AG04449 (cell line): ENCODE measurements around the gene IP6K1.

Experiments used
- CTCF ChIA-PET: fragments of 350-600 bp; formaldehyde crosslinking; extraction: SDS; loops from one replicate; lab custom pipeline; 2021; ENCODE audit warnings: antibody characterized with exemption; lab: Yijun Ruan, JAX
- POLR2A ChIA-PET: fragments of 400-600, 350-600 bp; formaldehyde crosslinking; extraction: SDS; loops from one replicate; lab custom pipeline; 2020; ENCODE audit warnings: antibody characterized with exemption, inconsistent platforms; lab: Yijun Ruan, JAX
- DNase-seq: peaks from one replicate; pipeline ENCODE4 v3.0.0-alpha.2; 2010; ENCODE audit warnings: low read depth, low spot score
- H3K4me3 ChIP-seq: 2 replicates; pipeline ENCODE4 v1.5.1; 2011; ENCODE audit warnings: low read depth, mild to moderate bottlenecking, control low read depth, low read length
- TF ChIP-seq, protein P1 (sequence below): IDR thresholded peaks from one replicate; pipeline ENCODE4 v1.5.1; 2011; ENCODE audit warnings: mild to moderate bottlenecking, moderate library complexity, low read length, control low read depth, inconsistent platforms; ENCODE audit not compliant: insufficient read depth; ENCODE audit errors: missing control alignments

Gene IP6K1

DNA sequence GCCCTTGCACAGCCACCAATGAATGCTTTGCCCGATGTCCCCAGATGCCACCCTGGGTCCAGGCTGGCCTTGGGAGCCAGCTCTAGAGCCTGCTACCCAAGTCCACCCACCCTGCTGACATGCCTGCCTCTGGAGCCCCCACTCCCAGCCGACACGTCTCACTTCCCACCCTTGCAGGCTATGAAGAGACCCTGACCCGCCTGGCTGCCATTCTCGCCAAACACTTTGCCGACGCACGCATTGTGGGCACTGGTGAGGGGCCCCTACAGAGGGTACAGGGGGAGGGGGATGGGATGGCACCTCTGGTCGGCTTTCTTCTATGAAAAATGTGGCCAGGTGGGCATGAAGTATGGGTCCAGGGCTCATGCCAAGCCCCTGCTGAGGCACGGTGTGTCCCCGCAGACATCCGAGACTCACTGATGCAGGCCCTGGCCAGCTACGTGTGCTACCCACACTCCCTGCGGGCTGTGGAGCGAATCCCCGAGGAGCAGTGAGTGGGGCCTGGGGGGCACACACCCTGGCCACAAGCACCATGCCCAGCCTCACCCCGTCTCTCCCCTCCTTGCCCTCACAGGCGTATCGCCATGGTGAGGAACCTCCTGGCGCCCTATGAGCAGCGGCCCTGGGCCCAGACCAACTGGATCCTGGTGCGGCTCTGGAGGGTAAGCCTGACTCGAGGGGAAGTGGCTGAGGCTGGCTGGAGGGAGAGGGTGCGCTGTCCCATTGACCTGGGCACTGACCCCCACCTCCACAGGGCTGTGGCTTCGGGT, 72.8 kb downstream of the IP6K1 start:
- DNase-seq, result no peak
- ChIA-PET POLR2A (interaction anchor here (1.2 kb wide), 1 partner anchor 10 kb away, joined by 3 read pairs; the partner anchor contains the start of gene GMPPB), CTCF (interaction anchor here (1.0 to 5.9 kb wide), 3 partner anchors 12 to 174 kb away, joined by 4 to 51 read pairs (median 12); no protein-coding TSS in a partner anchor)

DNA sequence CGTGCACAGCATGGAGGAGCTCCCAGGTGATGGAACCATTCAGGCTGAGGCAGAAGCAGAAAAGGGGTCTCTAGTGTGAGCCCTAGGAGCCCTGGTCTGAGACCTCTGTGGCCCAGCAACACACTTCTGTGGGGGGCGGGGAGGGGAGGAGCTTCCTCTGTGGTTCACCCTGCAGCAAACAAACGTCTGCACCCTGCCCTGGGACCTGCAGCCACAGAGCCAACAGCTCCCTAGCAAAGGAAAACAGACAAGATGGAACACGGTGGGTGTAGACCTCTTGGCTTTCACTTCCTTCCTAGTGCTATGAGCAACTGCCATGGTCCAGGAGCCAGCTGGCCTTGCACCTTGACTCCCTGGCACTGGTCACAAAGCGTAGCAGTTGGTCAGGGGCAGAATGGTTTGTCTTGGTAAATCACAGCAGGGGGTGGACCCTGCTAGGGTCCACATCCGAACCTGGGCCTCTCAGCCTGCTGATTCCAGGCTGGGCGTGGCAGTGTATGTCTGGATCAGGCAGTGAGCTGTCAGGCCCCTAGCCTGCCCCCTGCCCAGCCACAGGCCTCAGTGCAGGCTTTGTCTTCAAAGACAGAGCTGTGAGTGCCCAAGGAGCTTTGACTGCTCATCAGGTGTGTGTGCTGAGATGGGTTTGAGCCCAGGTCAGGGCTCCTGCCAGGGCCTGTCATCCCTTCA, 73.6 kb downstream of the IP6K1 start:
- no peak overlapping the region for H3K4me3 ChIP-seq
- DNase-seq, result no peak
- TF ChIP-seq, protein P1, sequence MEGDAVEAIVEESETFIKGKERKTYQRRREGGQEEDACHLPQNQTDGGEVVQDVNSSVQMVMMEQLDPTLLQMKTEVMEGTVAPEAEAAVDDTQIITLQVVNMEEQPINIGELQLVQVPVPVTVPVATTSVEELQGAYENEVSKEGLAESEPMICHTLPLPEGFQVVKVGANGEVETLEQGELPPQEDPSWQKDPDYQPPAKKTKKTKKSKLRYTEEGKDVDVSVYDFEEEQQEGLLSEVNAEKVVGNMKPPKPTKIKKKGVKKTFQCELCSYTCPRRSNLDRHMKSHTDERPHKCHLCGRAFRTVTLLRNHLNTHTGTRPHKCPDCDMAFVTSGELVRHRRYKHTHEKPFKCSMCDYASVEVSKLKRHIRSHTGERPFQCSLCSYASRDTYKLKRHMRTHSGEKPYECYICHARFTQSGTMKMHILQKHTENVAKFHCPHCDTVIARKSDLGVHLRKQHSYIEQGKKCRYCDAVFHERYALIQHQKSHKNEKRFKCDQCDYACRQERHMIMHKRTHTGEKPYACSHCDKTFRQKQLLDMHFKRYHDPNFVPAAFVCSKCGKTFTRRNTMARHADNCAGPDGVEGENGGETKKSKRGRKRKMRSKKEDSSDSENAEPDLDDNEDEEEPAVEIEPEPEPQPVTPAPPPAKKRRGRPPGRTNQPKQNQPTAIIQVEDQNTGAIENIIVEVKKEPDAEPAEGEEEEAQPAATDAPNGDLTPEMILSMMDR, result no peak
- ChIA-PET POLR2A (interaction anchor here (1.2 kb wide), 1 partner anchor 11 kb away, joined by 3 read pairs; the partner anchor contains the start of gene GMPPB), CTCF (interaction anchor here (1.0 to 5.9 kb wide), 3 partner anchors 11 to 173 kb away, joined by 4 to 51 read pairs (median 12); no protein-coding TSS in a partner anchor)

More for the DNA sequence above, 72.8 kb downstream of the IP6K1 start:
- H3K4me3 ChIP-seq, result no peak overlapping the region
- TF ChIP-seq, protein P1, result no peak

DNA sequence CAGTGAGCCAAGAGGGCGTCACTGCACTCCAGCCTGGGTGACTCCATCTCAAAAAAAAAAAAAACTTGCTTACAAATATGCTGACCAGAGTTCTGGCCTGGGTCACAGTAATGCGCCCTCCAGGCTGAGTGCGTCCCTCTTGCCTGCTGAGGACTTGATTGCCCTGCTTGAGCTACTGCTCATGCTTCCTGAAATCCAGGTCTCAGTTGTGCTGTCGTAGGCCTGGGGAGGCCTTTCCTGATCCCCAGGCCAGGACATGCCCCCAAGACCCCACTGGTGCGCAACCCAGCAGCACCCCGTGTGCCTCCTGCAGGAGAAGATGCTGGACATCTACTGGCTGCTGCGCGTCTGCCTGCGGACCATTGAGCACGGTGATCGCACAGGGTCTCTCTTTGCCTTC, 74.2 kb downstream of the IP6K1 start:
- CTCF ChIA-PET, result interaction anchor here (2.3 to 5.9 kb wide), 2 partner anchors 10 to 127 kb away, joined by 12 to 51 read pairs; no protein-coding TSS in a partner anchor
- POLR2A ChIA-PET, result interaction anchor here (1.2 kb wide), 1 partner anchor 12 kb away, joined by 3 read pairs; the partner anchor contains the start of gene GMPPB
- TF ChIP-seq, protein P1, result no peak
- no peak for DNase-seq
- no peak overlapping the region for H3K4me3 ChIP-seq

DNA sequence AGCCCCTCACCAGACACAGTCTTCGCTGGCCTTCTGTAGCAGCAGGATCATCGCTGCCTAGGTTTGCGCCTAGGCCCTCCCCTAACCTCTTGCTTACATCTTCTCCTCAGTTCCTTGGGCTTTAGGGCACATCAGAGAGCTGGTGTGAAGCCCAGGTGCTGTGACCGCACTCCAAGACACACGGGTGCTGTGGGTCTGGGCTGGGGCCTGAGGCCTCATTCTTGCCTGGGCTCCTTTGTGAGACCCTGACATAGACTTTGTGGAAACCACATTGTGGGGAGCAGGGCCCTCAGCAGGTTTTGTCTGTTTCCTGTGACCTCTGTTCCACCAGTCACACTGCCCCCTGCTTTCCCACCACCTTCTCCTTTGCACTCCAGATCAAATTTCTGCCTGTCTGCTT, 74.9 kb downstream of the IP6K1 start:
- DNase-seq, result no peak
- ChIA-PET CTCF (interaction anchor here (1.5 to 5.9 kb wide), 3 partner anchors 10 to 172 kb away, joined by 5 to 51 read pairs (median 12); no protein-coding TSS in a partner anchor), POLR2A (no interaction called here)
- TF ChIP-seq, protein P1, result no peak
- no peak overlapping the region for H3K4me3 ChIP-seq

DNA sequence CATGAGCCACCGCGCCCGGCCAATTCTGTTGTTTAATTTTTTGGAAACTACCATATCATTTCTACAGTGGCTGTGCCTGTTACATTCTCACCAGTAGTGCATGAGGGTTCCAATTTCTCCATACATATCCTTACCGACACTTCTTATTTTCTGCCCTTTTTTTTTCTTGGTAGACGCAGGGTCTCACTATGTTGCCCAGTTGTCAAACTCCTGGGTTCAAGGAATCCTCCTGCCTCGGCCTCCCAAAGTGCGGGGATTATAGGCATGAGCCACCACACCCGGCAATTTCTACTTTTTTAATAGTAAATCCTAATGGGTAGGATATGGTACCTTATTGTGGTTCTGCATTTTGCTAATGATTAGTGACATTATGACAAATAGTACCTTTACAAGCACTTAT, 76.5 kb downstream of the IP6K1 start:
- no peak overlapping the region for H3K4me3 ChIP-seq
- TF ChIP-seq, protein P1, result no peak
- CTCF ChIA-PET, result interaction anchor here (1.0 kb wide), 1 partner anchor 9 kb away, joined by 4 read pairs; the partner anchor contains the start of gene AMIGO3
- POLR2A ChIA-PET, result no interaction called here
- no peak for DNase-seq
